Measurements from ENCODE around the gene UGDH. TPM values are rescaled to one million over a fixed set of nuclear protein-coding genes. Genes with fewer than 3 reads are reported as not detected.

Gene UGDH
- total and polyA plus RNA-seq, 2 of the 13 experiments (the other 11 are each of a cell fraction or from before 2014, with no cell fraction given), result 99.0 to 384 TPM

DNA sequence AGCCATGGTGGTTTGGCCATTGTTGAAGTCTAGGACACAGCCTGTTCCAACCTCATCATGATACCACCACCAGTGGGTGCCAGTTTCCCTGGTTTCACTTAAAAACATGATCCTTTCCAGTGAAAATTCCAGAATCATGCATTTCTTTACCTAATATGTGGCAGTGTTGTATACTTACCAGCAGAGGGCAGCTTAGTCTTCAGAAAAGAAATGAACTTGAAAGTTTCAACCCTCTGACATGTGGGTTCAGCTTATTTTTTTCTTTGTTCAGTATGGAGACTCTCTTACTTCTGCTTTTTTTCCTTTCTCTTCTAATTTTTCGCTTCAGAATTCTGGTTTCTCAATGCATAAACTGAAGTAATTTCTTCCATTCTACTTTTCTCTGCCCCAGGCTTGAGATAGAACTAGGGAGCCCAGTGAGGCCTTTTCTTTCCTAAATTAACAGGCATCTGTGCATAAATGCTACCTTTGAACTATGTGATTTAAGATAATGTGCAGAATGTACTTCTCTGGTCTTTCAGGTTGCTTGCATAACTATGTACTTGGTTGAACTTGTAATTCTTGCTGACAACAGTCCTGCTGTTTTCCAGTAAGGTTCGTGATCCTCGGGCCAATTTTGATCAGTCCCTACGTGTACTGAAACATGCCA is 57.7 kb downstream of the UGDH start (continued):
- TF ChIP-seq, protein P1, sequence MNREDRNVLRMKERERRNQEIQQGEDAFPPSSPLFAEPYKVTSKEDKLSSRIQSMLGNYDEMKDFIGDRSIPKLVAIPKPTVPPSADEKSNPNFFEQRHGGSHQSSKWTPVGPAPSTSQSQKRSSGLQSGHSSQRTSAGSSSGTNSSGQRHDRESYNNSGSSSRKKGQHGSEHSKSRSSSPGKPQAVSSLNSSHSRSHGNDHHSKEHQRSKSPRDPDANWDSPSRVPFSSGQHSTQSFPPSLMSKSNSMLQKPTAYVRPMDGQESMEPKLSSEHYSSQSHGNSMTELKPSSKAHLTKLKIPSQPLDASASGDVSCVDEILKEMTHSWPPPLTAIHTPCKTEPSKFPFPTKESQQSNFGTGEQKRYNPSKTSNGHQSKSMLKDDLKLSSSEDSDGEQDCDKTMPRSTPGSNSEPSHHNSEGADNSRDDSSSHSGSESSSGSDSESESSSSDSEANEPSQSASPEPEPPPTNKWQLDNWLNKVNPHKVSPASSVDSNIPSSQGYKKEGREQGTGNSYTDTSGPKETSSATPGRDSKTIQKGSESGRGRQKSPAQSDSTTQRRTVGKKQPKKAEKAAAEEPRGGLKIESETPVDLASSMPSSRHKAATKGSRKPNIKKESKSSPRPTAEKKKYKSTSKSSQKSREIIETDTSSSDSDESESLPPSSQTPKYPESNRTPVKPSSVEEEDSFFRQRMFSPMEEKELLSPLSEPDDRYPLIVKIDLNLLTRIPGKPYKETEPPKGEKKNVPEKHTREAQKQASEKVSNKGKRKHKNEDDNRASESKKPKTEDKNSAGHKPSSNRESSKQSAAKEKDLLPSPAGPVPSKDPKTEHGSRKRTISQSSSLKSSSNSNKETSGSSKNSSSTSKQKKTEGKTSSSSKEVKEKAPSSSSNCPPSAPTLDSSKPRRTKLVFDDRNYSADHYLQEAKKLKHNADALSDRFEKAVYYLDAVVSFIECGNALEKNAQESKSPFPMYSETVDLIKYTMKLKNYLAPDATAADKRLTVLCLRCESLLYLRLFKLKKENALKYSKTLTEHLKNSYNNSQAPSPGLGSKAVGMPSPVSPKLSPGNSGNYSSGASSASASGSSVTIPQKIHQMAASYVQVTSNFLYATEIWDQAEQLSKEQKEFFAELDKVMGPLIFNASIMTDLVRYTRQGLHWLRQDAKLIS (CRISPR knock-in tag; IDR thresholded peaks at IDR 0.05), result no peak
- TF ChIP-seq, protein P2, sequence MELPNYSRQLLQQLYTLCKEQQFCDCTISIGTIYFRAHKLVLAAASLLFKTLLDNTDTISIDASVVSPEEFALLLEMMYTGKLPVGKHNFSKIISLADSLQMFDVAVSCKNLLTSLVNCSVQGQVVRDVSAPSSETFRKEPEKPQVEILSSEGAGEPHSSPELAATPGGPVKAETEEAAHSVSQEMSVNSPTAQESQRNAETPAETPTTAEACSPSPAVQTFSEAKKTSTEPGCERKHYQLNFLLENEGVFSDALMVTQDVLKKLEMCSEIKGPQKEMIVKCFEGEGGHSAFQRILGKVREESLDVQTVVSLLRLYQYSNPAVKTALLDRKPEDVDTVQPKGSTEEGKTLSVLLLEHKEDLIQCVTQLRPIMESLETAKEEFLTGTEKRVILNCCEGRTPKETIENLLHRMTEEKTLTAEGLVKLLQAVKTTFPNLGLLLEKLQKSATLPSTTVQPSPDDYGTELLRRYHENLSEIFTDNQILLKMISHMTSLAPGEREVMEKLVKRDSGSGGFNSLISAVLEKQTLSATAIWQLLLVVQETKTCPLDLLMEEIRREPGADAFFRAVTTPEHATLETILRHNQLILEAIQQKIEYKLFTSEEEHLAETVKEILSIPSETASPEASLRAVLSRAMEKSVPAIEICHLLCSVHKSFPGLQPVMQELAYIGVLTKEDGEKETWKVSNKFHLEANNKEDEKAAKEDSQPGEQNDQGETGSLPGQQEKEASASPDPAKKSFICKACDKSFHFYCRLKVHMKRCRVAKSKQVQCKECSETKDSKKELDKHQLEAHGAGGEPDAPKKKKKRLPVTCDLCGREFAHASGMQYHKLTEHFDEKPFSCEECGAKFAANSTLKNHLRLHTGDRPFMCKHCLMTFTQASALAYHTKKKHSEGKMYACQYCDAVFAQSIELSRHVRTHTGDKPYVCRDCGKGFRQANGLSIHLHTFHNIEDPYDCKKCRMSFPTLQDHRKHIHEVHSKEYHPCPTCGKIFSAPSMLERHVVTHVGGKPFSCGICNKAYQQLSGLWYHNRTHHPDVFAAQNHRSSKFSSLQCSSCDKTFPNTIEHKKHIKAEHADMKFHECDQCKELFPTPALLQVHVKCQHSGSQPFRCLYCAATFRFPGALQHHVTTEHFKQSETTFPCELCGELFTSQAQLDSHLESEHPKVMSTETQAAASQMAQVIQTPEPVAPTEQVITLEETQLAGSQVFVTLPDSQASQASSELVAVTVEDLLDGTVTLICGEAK (IDR thresholded peaks at IDR 0.05), result no peak
- TF ChIP-seq, protein P2 (CRISPR knock-in tag; IDR thresholded peaks at IDR 0.05), result no peak
- no peak for TF ChIP-seq ZNF20 (CRISPR knock-in tag; IDR thresholded peaks at IDR 0.05)
- no peak for TF ChIP-seq ZNF383 (CRISPR knock-in tag; IDR thresholded peaks at IDR 0.05; ENCODE audit: borderline replicate concordance)
- TF ChIP-seq SAP130 (CRISPR knock-in tag; IDR thresholded peaks at IDR 0.05; ENCODE audit: low read depth), result peak; percentile 52; the same call in 1 of the 2 replicates
- TF ChIP-seq PHB2 (IDR thresholded peaks at IDR 0.05; ENCODE audit: partially characterized antibody), result no peak
- no peak for TF ChIP-seq DNMT3B (CRISPR knock-in tag; conservative IDR thresholded peaks at IDR 0.05)
- TF ChIP-seq EZH2 (conservative IDR thresholded peaks at IDR 0.05; ENCODE audit: low read depth, low read length), result no peak
- TF ChIP-seq NR2F2 (IDR thresholded peaks at IDR 0.05; ENCODE audit: borderline replicate concordance, low read depth), result no peak
- TF ChIP-seq, protein P3, sequence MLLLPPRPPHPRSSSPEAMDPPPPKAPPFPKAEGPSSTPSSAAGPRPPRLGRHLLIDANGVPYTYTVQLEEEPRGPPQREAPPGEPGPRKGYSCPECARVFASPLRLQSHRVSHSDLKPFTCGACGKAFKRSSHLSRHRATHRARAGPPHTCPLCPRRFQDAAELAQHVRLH (CRISPR knock-in tag; IDR thresholded peaks at IDR 0.05; ENCODE audit: borderline replicate concordance, low read depth), result no peak
- TF ChIP-seq, protein P4, sequence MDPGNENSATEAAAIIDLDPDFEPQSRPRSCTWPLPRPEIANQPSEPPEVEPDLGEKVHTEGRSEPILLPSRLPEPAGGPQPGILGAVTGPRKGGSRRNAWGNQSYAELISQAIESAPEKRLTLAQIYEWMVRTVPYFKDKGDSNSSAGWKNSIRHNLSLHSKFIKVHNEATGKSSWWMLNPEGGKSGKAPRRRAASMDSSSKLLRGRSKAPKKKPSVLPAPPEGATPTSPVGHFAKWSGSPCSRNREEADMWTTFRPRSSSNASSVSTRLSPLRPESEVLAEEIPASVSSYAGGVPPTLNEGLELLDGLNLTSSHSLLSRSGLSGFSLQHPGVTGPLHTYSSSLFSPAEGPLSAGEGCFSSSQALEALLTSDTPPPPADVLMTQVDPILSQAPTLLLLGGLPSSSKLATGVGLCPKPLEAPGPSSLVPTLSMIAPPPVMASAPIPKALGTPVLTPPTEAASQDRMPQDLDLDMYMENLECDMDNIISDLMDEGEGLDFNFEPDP (CRISPR knock-in tag; conservative IDR thresholded peaks at IDR 0.05), result 0 out of 2 replicates have a peak, but pooled peaks have one; percentile 44
- TF ChIP-seq, protein P5, sequence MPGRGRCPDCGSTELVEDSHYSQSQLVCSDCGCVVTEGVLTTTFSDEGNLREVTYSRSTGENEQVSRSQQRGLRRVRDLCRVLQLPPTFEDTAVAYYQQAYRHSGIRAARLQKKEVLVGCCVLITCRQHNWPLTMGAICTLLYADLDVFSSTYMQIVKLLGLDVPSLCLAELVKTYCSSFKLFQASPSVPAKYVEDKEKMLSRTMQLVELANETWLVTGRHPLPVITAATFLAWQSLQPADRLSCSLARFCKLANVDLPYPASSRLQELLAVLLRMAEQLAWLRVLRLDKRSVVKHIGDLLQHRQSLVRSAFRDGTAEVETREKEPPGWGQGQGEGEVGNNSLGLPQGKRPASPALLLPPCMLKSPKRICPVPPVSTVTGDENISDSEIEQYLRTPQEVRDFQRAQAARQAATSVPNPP (CRISPR knock-in tag; IDR thresholded peaks at IDR 0.05), result no peak
- peak; percentile 39; the same call in 1 of the 2 replicates for TF ChIP-seq SIX1 (CRISPR knock-in tag; IDR thresholded peaks at IDR 0.05; ENCODE audit: borderline replicate concordance)
